HepG2 (cell line): ENCODE measurements around the gene CPNE4. TPM values are rescaled to one million over a fixed set of nuclear protein-coding genes. Genes with fewer than 3 reads are reported as not detected.

Experiments
- ATAC-seq: fragments of 200-7000 bp; cut with Tn5 transposase; 3 replicates; pipeline ENCODE4 v1.9.1; 2020; ENCODE audit warnings: mild to moderate bottlenecking, moderate library complexity
- BruUV-seq: library from RNA; stranded (reverse); fragments of 400-500 nt; replicated peaks from 2 replicates; lab custom pipeline; 2021; lab: Mats Ljungman, UMichigan
- CTCF ChIA-PET: fragments of 300-600 bp; formaldehyde crosslinking; extraction: SDS; loops from one replicate; lab custom pipeline; 2021; ENCODE audit warnings: low total read pairs, inconsistent platforms, low intra/inter-chr PET ratio; lab: Yijun Ruan, JAX
- POLR2A ChIA-PET: fragments of 350-600 bp; sonication (Branson Sonifier 250); formaldehyde crosslinking; loops from one replicate; lab custom pipeline; 2020; ENCODE audit warnings: antibody characterized with exemption, inconsistent platforms; lab: Yijun Ruan, JAX
- DNase-seq: peaks from one replicate; pipeline ENCODE4 v3.0.0-alpha.2; 2015; ENCODE audit warnings: low spot score
- FAIRE-seq: peaks from 3 replicates; lab custom pipeline; 2011; peaks lifted over from hg19 to GRCh38; lab: Jason Lieb, UNC
- H2AFZ ChIP-seq: one replicate; pipeline ENCODE4 v1.6.1; 2011; ENCODE audit warnings: low read length, inconsistent platforms
- H3K27ac ChIP-seq: fragments of 300-600 bp; 3 replicates; pipeline ENCODE4 v1.8.0; 2011; ENCODE audit warnings: mixed run types, mild to moderate bottlenecking, mixed read lengths, low read length, inconsistent platforms; ENCODE audit not compliant: insufficient read depth; ENCODE audit errors: extremely low read length
- H3K27me3 ChIP-seq, 2 experiments: fragments of 200-600 bp in 1 of 2; 2 replicates in 1 of 2; 3 replicates in 1 of 2; pipeline versions ENCODE4 v1.6.0 to v1.8.0; 2011; ENCODE audit warnings: low read length in 2 of 2, mild to moderate bottlenecking in 2 of 2, moderate library complexity in 2 of 2, inconsistent platforms in 1 of 2; ENCODE audit not compliant: insufficient read depth in 2 of 2, control insufficient read depth in 1 of 2
- H3K36me3 ChIP-seq, 2 experiments: fragments of 200-600 bp in 1 of 2; replicated peaks in 1 of 2; 2 replicates in 1 of 2; 3 replicates in 1 of 2; pipeline versions ENCODE4 v1.5.1 to v1.8.0; 2011; ENCODE audit warnings: low read length in 2 of 2, inconsistent platforms in 1 of 2; ENCODE audit not compliant: insufficient read depth in 2 of 2, control insufficient read depth in 1 of 2
- H3K4me1 ChIP-seq: 2 replicates; pipeline ENCODE4 v1.5.1; 2012; ENCODE audit warnings: low read length, inconsistent platforms; ENCODE audit not compliant: insufficient read depth
- H3K4me2 ChIP-seq: 2 replicates; pipeline ENCODE4 v1.6.0; 2011; ENCODE audit warnings: low read depth, low read length, inconsistent platforms
- H3K4me3 ChIP-seq, 3 experiments: fragments of 200-600 bp in 1 of 3; sonication (generic), shearing (Covaris generic) in 1 of 3; replicated peaks in 1 of 3; 2 replicates each; pipeline ENCODE4 v1.5.1; 2011 to 2016; ENCODE audit warnings: low read length in 3 of 3, inconsistent platforms in 2 of 3, low read depth in 2 of 3, mild to moderate bottlenecking in 2 of 3, control low read depth in 1 of 3, mixed read lengths in 1 of 3; ENCODE audit not compliant: insufficient read depth in 1 of 3
- H3K79me2 ChIP-seq: one replicate; pipeline ENCODE4 v1.6.1; 2011; ENCODE audit warnings: low read length, inconsistent platforms; ENCODE audit not compliant: insufficient read depth
- H3K9ac ChIP-seq: 2 replicates; pipeline ENCODE4 v1.6.0; 2011; ENCODE audit warnings: mild to moderate bottlenecking, low read depth, low read length, inconsistent platforms; ENCODE audit not compliant: insufficient read depth
- H3K9me3 ChIP-seq: 2 replicates; pipeline ENCODE4 v1.5.1; 2012; ENCODE audit warnings: mild to moderate bottlenecking, low read length
- H4K20me1 ChIP-seq: 2 replicates; pipeline ENCODE4 v1.6.0; 2011; ENCODE audit warnings: inconsistent platforms, mild to moderate bottlenecking, low read length, moderate library complexity; ENCODE audit not compliant: insufficient read depth
- HNRNPLL ChIP-seq: fragments of 200-400 bp; formaldehyde crosslinking; IDR thresholded peaks from 2 replicates; pipeline ENCODE4 v1.6.1; 2017; ENCODE audit warnings: mild to moderate bottlenecking, low read depth, low read length; ENCODE audit not compliant: poor library complexity, severe bottlenecking
- KAT7 ChIP-seq: IDR thresholded peaks from 2 replicates; pipeline ENCODE4 v1.6.1; 2018; ENCODE audit warnings: borderline replicate concordance, missing compliant biosample characterization
- KAT8 ChIP-seq: IDR thresholded peaks from 2 replicates; pipeline ENCODE4 v1.6.1; 2016; ENCODE audit warnings: missing genetic modification reagents, missing compliant biosample characterization
- LBX2 ChIP-seq: sonication (generic); formaldehyde crosslinking; IDR thresholded peaks from 2 replicates; pipeline ENCODE4 v1.5.0; 2020; ENCODE audit warnings: missing genetic modification reagents, mild to moderate bottlenecking, borderline replicate concordance
- MTF1 ChIP-seq: sonication (generic); formaldehyde crosslinking; IDR thresholded peaks from 2 replicates; pipeline ENCODE4 v1.5.0; 2020; ENCODE audit warnings: missing genetic modification reagents
- MXD4 ChIP-seq: IDR thresholded peaks from 2 replicates; pipeline ENCODE4 v1.6.1; 2016; ENCODE audit warnings: mild to moderate bottlenecking, missing biosample characterization, missing genetic modification reagents
- NFYB ChIP-seq: sonication (generic); formaldehyde crosslinking; IDR thresholded peaks from 2 replicates; pipeline ENCODE4 v1.4.0; 2020; ENCODE audit warnings: missing genetic modification reagents
- SAFB2 ChIP-seq: sonication (generic); formaldehyde crosslinking; IDR thresholded peaks from 2 replicates; pipeline ENCODE4 v1.5.1; 2020; ENCODE audit warnings: missing genetic modification reagents, low read depth, mild to moderate bottlenecking, borderline replicate concordance
- SNRNP70 ChIP-seq: fragments of 200-400 bp; formaldehyde crosslinking; IDR thresholded peaks from 2 replicates; pipeline ENCODE4 v1.6.1; 2017; ENCODE audit warnings: mild to moderate bottlenecking, low read depth, low read length, moderate library complexity
- SP4 ChIP-seq: sonication (generic); formaldehyde crosslinking; IDR thresholded peaks from 2 replicates; pipeline ENCODE4 v1.8.1; 2023; ENCODE audit warnings: mild to moderate bottlenecking, missing genetic modification reagents
- ZBTB10 ChIP-seq: sonication (generic); formaldehyde crosslinking; IDR thresholded peaks from 2 replicates; pipeline ENCODE4 v1.4.0; 2020; ENCODE audit warnings: missing genetic modification reagents, borderline replicate concordance
- ZFX ChIP-seq: sonication (generic); formaldehyde crosslinking; IDR thresholded peaks from 2 replicates; pipeline ENCODE4 v1.4.0; 2020; ENCODE audit warnings: mild to moderate bottlenecking, low read depth, missing genetic modification reagents, moderate library complexity
- ZFYVE20 ChIP-seq: sonication (generic); formaldehyde crosslinking; IDR thresholded peaks from 2 replicates; pipeline ENCODE4 v1.8.0; 2023; ENCODE audit warnings: low read depth, mild to moderate bottlenecking, moderate library complexity, missing genetic modification reagents, borderline replicate concordance
- ZHX2 ChIP-seq, 2 experiments: sonication (generic) in 1 of 2; formaldehyde crosslinking in 1 of 2; IDR thresholded peaks; 2 replicates each; pipeline versions ENCODE4 v1.6.1 to v1.9.0; 2014 to 2022; ENCODE audit warnings: antibody characterized with exemption in 1 of 2, borderline replicate concordance in 1 of 2, inconsistent platforms in 1 of 2, low read depth in 1 of 2, missing genetic modification reagents in 1 of 2
- ZNF20 ChIP-seq: sonication (generic); formaldehyde crosslinking; IDR thresholded peaks from 2 replicates; pipeline ENCODE4 v1.4.0; 2020; ENCODE audit warnings: mild to moderate bottlenecking, moderate library complexity, missing genetic modification reagents
- WGBS: methylation state at CpG from one replicate; pipeline ENCODE4 v1.1.6; 2017; ENCODE audit warnings: low lambda C conversion rate; 5-methylcytosine and 5-hydroxymethylcytosine counted together
- in situ Hi-C: cut with HindIII; loops from 2 replicates; pipeline ENCODE4 v1.10.0; 2017; ENCODE audit warnings: low pct_unique_long_range_greater_than_20kb; ENCODE audit not compliant: extremely low pct_ligation_motif_present
- intact Hi-C: fragments of 100-400 bp; cut with micrococcal nuclease; formaldehyde crosslinking; loops from one replicate; pipeline ENCODE4 v1.10.0; 2022; ENCODE audit not compliant: unreplicated experiment
- polyA plus RNA-seq, 8 experiments: library from polyadenylated mRNA; depleted of rRNA in 3 of 8; stranded (reverse) in 7 of 8; unstranded in 1 of 8; fragments of >200 nt; fragmentation: Illumina TruSeq in 4 of 8; extraction: Trizol in 4 of 8; gene quantifications; 2 replicates each; pipeline versions ENCODE4 v1.2.1 to v1.2.3, GENCODE V29; 2011 to 2016; ENCODE audit warnings: low read depth in 4 of 8, missing spikeins in 1 of 8, mixed read lengths in 1 of 8; ENCODE audit not compliant: insufficient read depth in 1 of 8
- total RNA-seq, 5 experiments: library from RNA; depleted of rRNA; stranded (reverse); fragments of >200 nt; fragmentation: Illumina TruSeq; extraction: Trizol; gene quantifications; 2 replicates each; pipeline ENCODE4 v1.2.3, GENCODE V29; 2016; ENCODE audit warnings: low read depth in 1 of 5

The CPNE4 gene
- total and polyA plus RNA-seq, 2 of the 13 experiments (the other 11 are each of a cell fraction or from before 2014, with no cell fraction given) = not detected

GRCh38 chr3:131998027-131998426, 36.8 kb downstream of the CPNE4 start (continued):
- TF ChIP-seq ZNF20 (CRISPR knock-in tag) (no peak), KAT8 (CRISPR knock-in tag) (no peak), SNRNP70 (no peak), HNRNPLL (no peak)

- no TSS peak for BruUV-seq
- in situ Hi-C loops (no loop called here), intact Hi-C loops (no loop called here)
- 0% methylated on average over 3 of the region's 3 CpGs for whole genome bisulfite sequencing
- Histone ChIP-seq H3K4me1 (no peaks in the 10 kb centered on the region), H3K4me2 (no peak overlapping the region), H3K9me3 (peaks cover 6% of the 10 kb centered on the region; the same call in 1 of the 2 replicates), H3K36me3 (no peaks in the 10 kb centered on the region), H3K27me3 (no peaks in the 10 kb centered on the region; a peak in 1 of 5 replicates), H3K79me2 (no peaks in the 10 kb centered on the region), H3K9ac (no peak overlapping the region), H3K27ac (no peak overlapping the region), H4K20me1 (no peaks in the 10 kb centered on the region), H2AFZ (no peak overlapping the region), H3K4me3 (no peak overlapping the region)
- POLR2A ChIA-PET = no interaction called here
- ATAC-seq (no peak), FAIRE-seq (no peak), DNase-seq (no peak)
- CTCF ChIA-PET = no interaction called here
- TF ChIP-seq ZHX2 (IDR thresholded peaks at IDR 0.05; ENCODE audit: low read depth) (no peak), ZHX2 (CRISPR knock-in tag; IDR thresholded peaks at IDR 0.05; ENCODE audit: borderline replicate concordance) (no peak), LBX2 (no peak), MXD4 (CRISPR knock-in tag) (no peak), SAFB2 (no peak), ZFX (CRISPR knock-in tag) (no peak), NFYB (no peak), MTF1 (CRISPR knock-in tag) (no peak), ZBTB10 (CRISPR knock-in tag) (no peak), SP4 (no peak), KAT7 (CRISPR knock-in tag) (no peak), ZFYVE20 (CRISPR knock-in tag) (no peak)
Observed at GRCh38 chr3:131995891-131996290, 38.9 kb downstream of the CPNE4 start.
